HAP-1 (cell line): Measurements from ENCODE around the gene HOXA10.

Source experiments
- DNase-seq, 2 experiments: peaks; one replicate each; pipeline ENCODE4 v3.0.0-alpha.2; 2016 to 2020; ENCODE audit warnings: low spot score in 2 of 2
- H3K27me3 ChIP-seq: fragments of 250-450 bp; sonication (Bioruptor Pico); 2 replicates; pipeline ENCODE4 v1.5.1; 2020; ENCODE audit warnings: low read depth, mild to moderate bottlenecking, moderate library complexity
- H3K36me3 ChIP-seq: fragments of 250-450 bp; sonication (Bioruptor Pico); replicated peaks from 2 replicates; pipeline ENCODE4 v1.5.1; 2020; ENCODE audit warnings: mild to moderate bottlenecking
- H3K4me1 ChIP-seq: fragments of 250-450 bp; sonication (Bioruptor Pico); 2 replicates; pipeline ENCODE4 v1.5.1; 2020; ENCODE audit warnings: mild to moderate bottlenecking
- H3K4me3 ChIP-seq: fragments of 250-450 bp; sonication (Bioruptor Pico); 2 replicates; pipeline ENCODE4 v1.5.1; 2020; ENCODE audit warnings: mild to moderate bottlenecking, moderate library complexity
- H3K9me3 ChIP-seq: fragments of 250-450 bp; sonication (Bioruptor Pico); 2 replicates; pipeline ENCODE4 v1.5.1; 2020; ENCODE audit warnings: mild to moderate bottlenecking, moderate library complexity
- in situ Hi-C: fragments of 300-500 bp; cut with MboI; formaldehyde crosslinking; loops from 3 replicates; pipeline ENCODE4 v1.14.3; 2020; ENCODE audit warnings: low sequenced_read_pairs, inconsistent platforms, mixed read lengths

Gene HOXA10

GRCh38 chr7:27152816-27153442 is 21.2 kb downstream of the HOXA10 start:
- Histone ChIP-seq H3K4me3 (peak overlapping the region; percentile 58), H3K9me3 (no peaks in the 10 kb centered on the region), H3K4me1 (peaks cover 33% of the 10 kb centered on the region), H3K36me3 (peaks cover 7% of the 10 kb centered on the region), H3K27me3 (no peaks in the 10 kb centered on the region)
- DNase-seq, result no peak
- in situ Hi-C loops, result loop anchor here (25.0 kb wide), 1 partner anchor 941 kb away; the partner anchor contains the start of genes CBX3 and HNRNPA2B1

- no peaks in the 10 kb centered on the region for H3K9me3 ChIP-seq
- peaks cover 11% of the 10 kb centered on the region for H3K36me3 ChIP-seq
- peak within 1 kb of the TSS; percentile 58 for H3K4me3 ChIP-seq
- DNase-seq, result peak; percentile 80 to 89
- peaks cover 26% of the 10 kb centered on the region for H3K4me1 ChIP-seq
- in situ Hi-C loops, result loop anchor here (25.0 kb wide), 1 partner anchor 940 kb away; the partner anchor contains the start of genes CBX3 and HNRNPA2B1
- H3K27me3 ChIP-seq, result no peaks in the 10 kb centered on the region
Observed at GRCh38 chr7:27151931-27152815, 21.9 kb downstream of the HOXA10 start, which contains the start of gene HOXA3. HOXA3 (minus strand) TSS chr7:27152583; CDS start chr7:27110640, 41,943 bp downstream.

GRCh38 chr7:27151341-27151930 is 22.7 kb downstream of the HOXA10 start:
- H3K9me3 ChIP-seq, result no peaks in the 10 kb centered on the region
- peaks cover 23% of the 10 kb centered on the region for H3K4me1 ChIP-seq
- peak in 1 of 2 experiments; percentile 63 for DNase-seq
- in situ Hi-C loops, result loop anchor here (25.0 kb wide), 1 partner anchor 939 kb away; the partner anchor contains the start of genes CBX3 and HNRNPA2B1
- peaks cover 18% of the 10 kb centered on the region for H3K36me3 ChIP-seq
- no peaks in the 10 kb centered on the region for H3K27me3 ChIP-seq
- peak overlapping the region; percentile 58 for H3K4me3 ChIP-seq

- Histone ChIP-seq H3K36me3 (peaks cover 25% of the 10 kb centered on the region), H3K4me1 (peaks cover 23% of the 10 kb centered on the region), H3K4me3 (peak overlapping the region; percentile 58), H3K9me3 (no peaks in the 10 kb centered on the region), H3K27me3 (no peaks in the 10 kb centered on the region)
- peak; percentile 78 to 87 for DNase-seq
- in situ Hi-C loops, result loop anchor here (25.0 kb wide), 1 partner anchor 938 kb away; the partner anchor contains the start of genes CBX3 and HNRNPA2B1
Observed at GRCh38 chr7:27150568-27151340, 23.4 kb downstream of the HOXA10 start.

- Histone ChIP-seq H3K4me1 (peaks cover 23% of the 10 kb centered on the region), H3K4me3 (peak overlapping the region; percentile 58), H3K36me3 (peaks cover 32% of the 10 kb centered on the region), H3K9me3 (no peaks in the 10 kb centered on the region), H3K27me3 (no peaks in the 10 kb centered on the region)
- peak in 1 of 2 experiments; percentile 40 for DNase-seq
- in situ Hi-C loops, result loop anchor here (25.0 kb wide), 1 partner anchor 938 kb away; the partner anchor contains the start of genes CBX3 and HNRNPA2B1
Observed at GRCh38 chr7:27149842-27150567, 24.1 kb downstream of the HOXA10 start.

GRCh38 chr7:27148756-27149641 is 25.1 kb downstream of the HOXA10 start:
- Histone ChIP-seq H3K4me1 (peaks cover 20% of the 10 kb centered on the region), H3K4me3 (peak overlapping the region; percentile 58), H3K27me3 (no peaks in the 10 kb centered on the region), H3K9me3 (no peaks in the 10 kb centered on the region), H3K36me3 (peaks cover 35% of the 10 kb centered on the region)
- in situ Hi-C loops, result no loop called here
- DNase-seq, result peak; percentile 63

- peak overlapping the region; percentile 58 for H3K4me3 ChIP-seq
- no peaks in the 10 kb centered on the region for H3K27me3 ChIP-seq
- H3K4me1 ChIP-seq, result peaks cover 16% of the 10 kb centered on the region
- no peaks in the 10 kb centered on the region for H3K9me3 ChIP-seq
- peaks cover 43% of the 10 kb centered on the region for H3K36me3 ChIP-seq
- DNase-seq, result peak in 1 of 2 experiments; percentile 21
- in situ Hi-C loops, result no loop called here
Observed at GRCh38 chr7:27148031-27148755, 25.9 kb downstream of the HOXA10 start.

GRCh38 chr7:27147199-27148030 is 26.7 kb downstream of the HOXA10 start, which contains the start of gene HOXA6:
HOXA6 (minus strand) TSS chr7:27147774; CDS start chr7:27147749, 25 bp downstream.
- no peak for DNase-seq
- in situ Hi-C loops, result no loop called here
- Histone ChIP-seq H3K27me3 (no peaks in the 10 kb centered on the region), H3K4me3 (peak within 1 kb of the TSS; percentile 58), H3K36me3 (peaks cover 43% of the 10 kb centered on the region), H3K4me1 (peaks cover 9% of the 10 kb centered on the region), H3K9me3 (no peaks in the 10 kb centered on the region)

GRCh38 chr7:27146491-27147198 is 27.5 kb downstream of the HOXA10 start:
- in situ Hi-C loops, result no loop called here
- Histone ChIP-seq H3K4me3 (no peak overlapping the region), H3K9me3 (no peaks in the 10 kb centered on the region), H3K36me3 (peaks cover 47% of the 10 kb centered on the region), H3K4me1 (peaks cover 9% of the 10 kb centered on the region), H3K27me3 (no peaks in the 10 kb centered on the region)
- no peak for DNase-seq

GRCh38 chr7:27145914-27146412 is 28.2 kb downstream of the HOXA10 start:
- Histone ChIP-seq H3K4me3 (no peak overlapping the region), H3K27me3 (no peaks in the 10 kb centered on the region), H3K36me3 (peaks cover 52% of the 10 kb centered on the region), H3K4me1 (peaks cover 9% of the 10 kb centered on the region), H3K9me3 (no peaks in the 10 kb centered on the region)
- in situ Hi-C loops, result no loop called here
- no peak for DNase-seq
